Middle frontal gyrus (tissue), 1 donor: ENCODE data around the gene POTEB.
"Not testable (repeated sequence)": the region's sequence is repeated elsewhere in the genome, so short reads cannot be mapped to it uniquely, and the experiment has no call there.

Experiments used
- DNase-seq: peaks from one replicate; pipeline ENCODE4 v3.0.0-alpha.2; 2015; ENCODE audit warnings: low spot score; ENCODE audit errors: extremely low spot score

POTEB gene

GRCh38 chr15:21877635-21878034 lies at the start of gene POTEB:
POTEB (minus strand) TSS chr15:21877735; CDS start chr15:21877246, 489 bp downstream.
- not testable (repeated sequence) for DNase-seq

DNA sequence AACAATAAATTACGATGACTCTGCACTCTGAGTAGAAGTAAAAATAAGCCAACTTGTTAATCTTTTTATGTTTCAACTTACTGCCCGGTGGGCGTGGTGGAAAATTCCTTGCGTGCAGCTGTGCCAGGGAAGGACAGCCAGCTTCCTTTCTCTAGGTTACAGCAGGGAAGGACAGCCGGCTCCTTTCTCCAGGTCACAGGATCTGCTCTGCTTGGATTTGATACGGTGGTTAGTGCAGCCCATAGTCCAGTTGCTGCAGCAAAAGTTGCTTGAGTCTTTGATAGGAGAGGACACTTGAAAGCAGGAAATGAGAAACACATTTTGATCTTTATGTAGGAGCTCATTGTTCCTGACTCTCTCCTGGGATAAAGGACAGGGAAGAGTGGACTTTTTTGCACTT lies 13.4 kb upstream of the POTEB start:
- DNase-seq = not testable (repeated sequence)

- not testable (repeated sequence) for DNase-seq
These were observed 12.0 kb upstream of the POTEB start for GRCh38 chr15:21889542-21889941.

- DNase-seq = not testable (repeated sequence)
These were observed 38.7 kb downstream of the POTEB start for GRCh38 chr15:21838831-21839230.
